ENCODE measurements around the gene GIPC1.
A peak's percentile ranks its signal among the peaks of the same experiment; 100 is the strongest.
"Not testable (repeated sequence)": the region's sequence is repeated elsewhere in the genome, so short reads cannot be mapped to it uniquely, and the experiment has no call there.

The GIPC1 gene

GRCh38 chr19:14496029-14496833 lies at the start of gene GIPC1:
Gene GIPC1 (minus strand): TSS chr19:14496127. CDS start chr19:14482976, 13,151 bp downstream.
- DNase-seq (ENCODE audit: low read depth) = peak; percentile 79

GRCh38 chr19:14545716-14546082 lies 49.8 kb upstream of the GIPC1 start:
- DNase-seq (ENCODE audit: low read depth) = no peak

- no peak for DNase-seq (ENCODE audit: low read depth)
Measured at GRCh38 chr19:14544977-14545715, 49.2 kb upstream of the GIPC1 start.

GRCh38 chr19:14544047-14544446 lies 48.1 kb upstream of the GIPC1 start:
- DNase-seq (ENCODE audit: low read depth) = no peak

DNA sequence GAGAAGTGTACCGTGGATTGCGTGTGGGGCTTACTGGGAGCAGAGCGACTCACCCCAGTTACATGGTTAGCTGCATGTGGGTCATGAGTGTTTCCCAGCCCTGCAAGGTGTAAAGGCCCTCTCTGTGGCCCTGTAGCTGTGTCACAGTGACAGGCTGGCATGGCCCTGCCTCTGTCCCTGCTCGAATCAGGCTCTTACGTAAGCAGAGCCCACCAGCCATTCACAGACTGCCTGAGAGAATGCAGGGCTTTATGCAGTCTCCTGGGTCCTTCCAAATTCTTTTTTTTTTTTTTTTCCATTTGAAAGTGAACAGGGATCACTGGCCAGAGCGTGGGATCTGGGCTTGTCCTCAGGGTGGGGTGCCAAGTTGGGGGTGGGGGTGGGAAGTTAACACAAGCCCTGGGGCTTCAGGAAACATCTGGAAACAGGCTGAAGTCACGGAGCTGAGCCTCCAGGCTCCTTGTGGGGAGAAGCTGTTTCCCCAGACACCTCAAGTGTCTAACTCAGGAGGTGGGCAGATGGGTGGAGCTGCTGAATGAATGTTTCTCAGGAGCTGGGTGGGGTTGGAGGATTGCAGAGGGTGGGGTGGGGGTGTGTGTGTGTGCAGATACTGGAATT lies 46.9 kb upstream of the GIPC1 start:
- no peak for DNase-seq (ENCODE audit: low read depth)

- not testable (repeated sequence) for DNase-seq (ENCODE audit: low read depth)
Measured at GRCh38 chr19:14541979-14542378, 46.1 kb upstream of the GIPC1 start.

- DNase-seq (ENCODE audit: low read depth) = no peak
Measured at GRCh38 chr19:14540741-14541525, 45.0 kb upstream of the GIPC1 start.

GRCh38 chr19:14536926-14537692 lies 41.2 kb upstream of the GIPC1 start:
- DNase-seq (ENCODE audit: low read depth) = no peak

DNA sequence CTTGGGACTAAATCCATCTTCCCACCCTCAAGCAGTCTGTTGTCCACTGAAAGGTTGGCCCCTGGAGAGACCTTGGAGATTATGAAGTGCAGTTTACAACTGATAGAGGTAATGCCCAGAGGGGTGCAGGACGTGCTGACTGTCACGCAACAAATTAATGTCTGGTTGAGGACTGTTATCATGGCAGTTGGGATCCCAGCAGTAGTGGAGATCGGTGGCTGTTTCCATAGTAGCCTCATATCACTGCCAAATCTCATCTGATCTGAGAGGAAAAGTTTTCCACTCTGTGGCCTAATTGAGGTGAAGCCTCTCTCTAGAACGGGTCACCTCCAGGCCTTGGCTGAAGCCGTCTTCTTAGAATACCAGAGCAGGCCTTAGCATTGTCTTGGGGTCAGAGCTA lies 37.5 kb upstream of the GIPC1 start:
- DNase-seq (ENCODE audit: low read depth) = no peak

DNA sequence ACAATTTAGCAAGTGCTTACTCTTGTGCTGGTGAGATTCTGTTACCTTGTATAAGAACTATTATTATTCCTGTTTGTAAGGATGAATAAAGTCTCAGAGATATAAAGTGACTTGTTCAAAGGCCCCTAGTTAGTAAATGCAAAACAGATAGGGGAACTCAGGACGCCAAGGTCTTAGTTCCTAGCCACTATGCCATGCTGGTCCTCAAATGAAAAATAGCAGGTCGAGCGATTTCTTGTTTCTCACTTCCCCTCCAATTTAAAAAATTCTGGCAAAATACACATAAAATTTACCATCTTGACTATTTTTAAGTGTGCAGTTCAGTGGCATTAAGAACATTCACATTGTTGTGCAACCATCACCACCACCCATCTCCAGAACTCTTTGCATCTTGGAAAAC lies 34.6 kb upstream of the GIPC1 start:
- DNase-seq (ENCODE audit: low read depth) = no peak

DNA sequence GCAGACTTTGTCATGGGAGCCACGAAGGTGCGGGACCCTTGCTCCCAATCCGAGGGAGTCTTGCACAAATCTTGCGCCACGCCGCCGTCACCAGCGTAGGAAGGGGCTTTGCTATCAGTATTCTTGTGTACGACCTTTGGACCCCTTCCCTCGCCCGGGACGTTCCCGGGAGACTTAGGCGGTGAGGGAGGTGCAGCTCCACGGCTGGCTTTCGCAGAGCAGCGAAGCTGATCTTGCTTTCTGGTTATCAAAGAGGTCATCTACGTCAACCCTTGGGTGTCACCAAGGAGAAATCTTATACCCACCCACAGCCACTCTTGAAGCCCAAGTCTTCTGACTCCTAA lies 34.0 kb upstream of the GIPC1 start:
- no peak for DNase-seq (ENCODE audit: low read depth)

DNA sequence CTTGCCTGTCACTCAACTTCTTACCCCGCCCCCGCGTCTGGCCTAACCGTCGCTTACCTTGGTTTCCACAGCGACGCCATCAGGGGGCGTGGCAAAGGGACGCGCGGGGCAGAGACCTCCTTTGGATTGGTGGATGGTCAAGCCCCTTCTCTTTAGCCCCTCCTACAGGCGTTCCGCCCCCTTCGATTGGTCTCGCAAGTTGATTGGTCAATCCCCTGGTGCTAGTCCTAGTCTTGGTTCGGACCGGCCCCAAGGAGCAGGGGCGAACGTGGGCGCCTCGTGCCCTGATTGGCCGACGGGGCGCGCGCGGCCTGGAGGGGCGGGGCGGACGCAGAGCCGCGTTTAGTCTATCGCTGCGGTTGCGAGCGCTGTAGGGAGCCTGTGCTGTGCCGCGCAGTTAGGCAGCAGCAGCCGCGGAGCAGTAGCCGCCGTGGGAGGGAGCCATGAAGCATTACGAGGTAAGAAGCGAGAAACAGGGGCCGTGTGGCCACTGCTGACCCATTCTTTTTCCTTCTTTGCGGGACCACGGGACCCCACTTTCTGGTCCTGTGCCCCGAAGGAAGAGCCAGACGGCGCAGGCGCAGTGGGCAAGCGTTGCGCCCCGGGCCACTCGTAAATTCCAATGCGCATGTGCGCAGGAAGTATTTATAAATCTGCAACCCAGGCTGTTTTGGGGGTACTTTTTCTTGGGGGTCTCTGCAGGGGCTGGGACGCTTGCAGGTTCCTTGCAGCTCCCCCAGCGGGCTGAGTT lies 33.5 kb upstream of the GIPC1 start, which contains the start of gene TECR:
Gene TECR, plus strand, starts transcription at position 341 of the 751 bp plus-strand sequence. Its CDS starts 103 bp downstream, at position 444.
- DNase-seq (ENCODE audit: low read depth) = peak; percentile 100

- no peak for DNase-seq (ENCODE audit: low read depth)
Measured at GRCh38 chr19:14528419-14529253, 32.7 kb upstream of the GIPC1 start.

DNA sequence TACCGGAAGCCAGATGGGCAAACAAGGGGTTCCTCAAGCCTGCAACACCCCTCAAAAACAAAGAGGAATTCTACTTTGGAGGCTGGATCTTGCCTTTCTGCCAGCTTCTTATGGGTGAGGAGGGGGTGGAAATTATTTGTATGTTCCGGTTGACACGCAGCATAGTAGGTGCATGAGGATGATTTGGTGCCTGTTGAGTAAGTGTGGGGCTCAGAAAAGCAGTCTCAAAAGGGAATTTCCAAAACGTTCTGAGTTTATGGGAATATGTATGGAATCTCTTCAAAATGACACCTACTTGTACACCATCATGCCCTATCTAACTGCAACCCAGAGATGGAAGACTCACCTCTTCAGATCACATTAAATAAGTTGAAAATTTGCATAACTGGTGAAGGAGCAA lies 30.5 kb upstream of the GIPC1 start:
- DNase-seq (ENCODE audit: low read depth) = no peak

- DNase-seq (ENCODE audit: low read depth) = no peak
Measured at GRCh38 chr19:14525729-14526128, 29.8 kb upstream of the GIPC1 start.

GRCh38 chr19:14520543-14520942 lies 24.6 kb upstream of the GIPC1 start:
- DNase-seq (ENCODE audit: low read depth) = no peak

- DNase-seq (ENCODE audit: low read depth) = no peak
Measured at GRCh38 chr19:14519860-14520407, 24.0 kb upstream of the GIPC1 start.

- DNase-seq (ENCODE audit: low read depth) = no peak
Measured at GRCh38 chr19:14519245-14519859, 23.4 kb upstream of the GIPC1 start.

Measured in activated T-cell treated with anti-CD3 and anti-CD28 coated beads for 24 hours (primary cell).